HEK293T (cell line): ENCODE data around the gene KRT85.
A peak's percentile ranks its signal among the peaks of the same experiment; 100 is the strongest.

Experiments used
- CTCF ChIA-PET: fragments of 350-600 bp; formaldehyde crosslinking; extraction: SDS; loops from one replicate; lab custom pipeline; 2021; ENCODE audit warnings: antibody characterized with exemption, inconsistent platforms; lab: Yijun Ruan, JAX
- POLR2A ChIA-PET: fragments of 350-600 bp; formaldehyde crosslinking; extraction: SDS; loops from one replicate; lab custom pipeline; 2020; ENCODE audit warnings: antibody characterized with exemption, inconsistent platforms; lab: Yijun Ruan, JAX
- DNase-seq: peaks from one replicate; pipeline ENCODE4 v3.0.0; 2012; ENCODE audit warnings: mixed read lengths; ENCODE audit errors: extremely low spot score
- ARNT ChIP-seq: fragments of 450-650 bp; IDR thresholded peaks from 2 replicates; pipeline ENCODE4 v1.6.1; 2017; ENCODE audit warnings: mild to moderate bottlenecking
- BHLHE40 ChIP-seq: fragments of 450-650 bp; IDR thresholded peaks from 2 replicates; pipeline ENCODE4 v1.6.1; 2016; ENCODE audit warnings: mild to moderate bottlenecking, moderate library complexity, borderline replicate concordance
- CTBP1 ChIP-seq: fragments of 450-650 bp; IDR thresholded peaks from 2 replicates; pipeline ENCODE4 v1.6.1; 2016; ENCODE audit warnings: borderline replicate concordance
- ELF4 ChIP-seq: fragments of 450-650 bp; IDR thresholded peaks from 2 replicates; pipeline ENCODE4 v1.6.1; 2017; ENCODE audit warnings: antibody characterized with exemption
- FOXA1 ChIP-seq: fragments of 450-650 bp; IDR thresholded peaks from 2 replicates; pipeline ENCODE4 v1.6.1; 2016; ENCODE audit warnings: mild to moderate bottlenecking
- FOXK2 ChIP-seq: fragments of 450-650 bp; IDR thresholded peaks from 2 replicates; pipeline ENCODE4 v1.6.1; 2016; ENCODE audit warnings: mild to moderate bottlenecking
- FOXM1 ChIP-seq: fragments of 450-650 bp; IDR thresholded peaks from 2 replicates; pipeline ENCODE4 v1.6.1; 2017; ENCODE audit warnings: mild to moderate bottlenecking, borderline replicate concordance
- HDGF ChIP-seq: fragments of 450-650 bp; IDR thresholded peaks from 2 replicates; pipeline ENCODE4 v1.6.1; 2017; ENCODE audit warnings: antibody characterized with exemption, borderline replicate concordance
- L3MBTL2 ChIP-seq: fragments of 450-650 bp; conservative IDR thresholded peaks from 2 replicates; pipeline ENCODE4 v1.6.1; 2016; ENCODE audit warnings: mild to moderate bottlenecking
- LEF1 ChIP-seq: fragments of 450-650 bp; IDR thresholded peaks from 2 replicates; pipeline ENCODE4 v1.6.1; 2017; ENCODE audit warnings: mild to moderate bottlenecking, borderline replicate concordance
- NFRKB ChIP-seq: fragments of 450-650 bp; IDR thresholded peaks from 2 replicates; pipeline ENCODE4 v1.6.1; 2016; ENCODE audit warnings: mild to moderate bottlenecking, moderate library complexity
- SP1 ChIP-seq: fragments of 450-650 bp; IDR thresholded peaks from 2 replicates; pipeline ENCODE4 v1.6.1; 2017
- SUZ12 ChIP-seq: fragments of 450-650 bp; IDR thresholded peaks from 2 replicates; pipeline ENCODE4 v1.6.1; 2016; ENCODE audit warnings: mild to moderate bottlenecking
- TARDBP ChIP-seq: fragments of 450-650 bp; IDR thresholded peaks from 2 replicates; pipeline ENCODE4 v1.6.1; 2016
- ZNF384 ChIP-seq: fragments of 450-650 bp; IDR thresholded peaks from 2 replicates; pipeline ENCODE4 v1.6.1; 2016
- TF ChIP-seq, protein P1 (sequence below): fragments of 450-650 bp; IDR thresholded peaks from 2 replicates; pipeline ENCODE4 v1.6.1; 2016

KRT85 gene

GRCh38 chr12:52327830-52328500 is 39.3 kb downstream of the KRT85 start:
- POLR2A ChIA-PET: no interaction called here
- CTCF ChIA-PET: interaction anchor here (0.7 to 2.9 kb wide), 11 partner anchors 8 to 552 kb away, joined by 3 to 15 read pairs (median 4); no protein-coding TSS in a partner anchor
- no peak for DNase-seq
- no peak for TF ChIP-seq SUZ12
- no peak for TF ChIP-seq LEF1
- TF ChIP-seq FOXK2: no peak
- TF ChIP-seq TARDBP: no peak
- TF ChIP-seq ZNF384: no peak
- no peak for TF ChIP-seq ARNT
- TF ChIP-seq CTBP1: no peak
- no peak for TF ChIP-seq ELF4
- TF ChIP-seq SP1: no peak
- no peak for TF ChIP-seq NFRKB
- TF ChIP-seq, protein P1, sequence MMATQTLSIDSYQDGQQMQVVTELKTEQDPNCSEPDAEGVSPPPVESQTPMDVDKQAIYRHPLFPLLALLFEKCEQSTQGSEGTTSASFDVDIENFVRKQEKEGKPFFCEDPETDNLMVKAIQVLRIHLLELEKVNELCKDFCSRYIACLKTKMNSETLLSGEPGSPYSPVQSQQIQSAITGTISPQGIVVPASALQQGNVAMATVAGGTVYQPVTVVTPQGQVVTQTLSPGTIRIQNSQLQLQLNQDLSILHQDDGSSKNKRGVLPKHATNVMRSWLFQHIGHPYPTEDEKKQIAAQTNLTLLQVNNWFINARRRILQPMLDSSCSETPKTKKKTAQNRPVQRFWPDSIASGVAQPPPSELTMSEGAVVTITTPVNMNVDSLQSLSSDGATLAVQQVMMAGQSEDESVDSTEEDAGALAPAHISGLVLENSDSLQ: no peak
- no peak for TF ChIP-seq FOXM1
- TF ChIP-seq L3MBTL2: no peak
- TF ChIP-seq FOXA1: no peak
- no peak for TF ChIP-seq BHLHE40
- TF ChIP-seq HDGF: no peak

DNA sequence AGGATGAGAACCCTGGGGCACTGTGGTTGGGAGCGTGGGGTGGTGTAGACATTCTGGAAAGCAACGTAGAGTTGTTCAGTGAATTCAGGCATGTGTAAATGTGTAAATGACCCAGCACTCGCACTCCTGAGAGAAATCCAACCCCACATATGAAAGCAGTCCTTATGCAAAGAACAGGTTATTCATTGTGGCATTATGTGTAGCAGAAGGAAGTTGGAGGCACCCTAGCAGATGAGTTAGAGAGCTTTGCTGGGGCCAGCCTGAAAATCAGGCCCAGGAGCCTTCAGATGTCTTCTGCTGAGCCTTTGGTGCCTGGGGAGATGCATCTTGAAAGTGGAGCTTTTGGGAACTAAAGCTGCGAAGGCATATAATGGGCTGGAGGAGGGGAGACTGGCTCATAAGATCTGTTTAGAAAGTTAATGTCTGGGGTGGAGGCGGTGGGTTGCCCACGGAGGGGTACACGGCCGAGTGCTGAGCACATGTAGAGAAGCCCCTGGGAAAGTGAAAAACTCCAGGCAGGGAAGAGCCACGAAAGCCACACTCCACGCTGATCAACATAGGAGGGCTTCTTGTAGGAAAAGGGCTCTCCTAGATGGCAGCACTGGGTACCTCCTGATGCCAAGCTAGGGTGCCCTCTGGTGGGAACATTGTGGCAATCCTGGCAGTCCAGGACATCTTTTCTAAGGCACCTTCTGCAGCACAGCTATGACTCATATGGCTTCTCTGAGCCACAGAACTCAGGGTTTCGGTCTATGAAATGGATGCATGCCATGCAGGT is 40.0 kb downstream of the KRT85 start:
- TF ChIP-seq ZNF384 (no peak), NFRKB (no peak), ARNT (no peak), L3MBTL2 (no peak), ELF4 (no peak), SP1 (no peak), CTBP1 (no peak), BHLHE40 (no peak), FOXA1 (no peak)
- TF ChIP-seq, protein P1: no peak
- DNase-seq: peak; percentile 72
- ChIA-PET POLR2A (no interaction called here), CTCF (interaction anchor here (0.6 to 2.9 kb wide), 13 partner anchors 10 to 553 kb away, joined by 3 to 15 read pairs (median 4); no protein-coding TSS in a partner anchor)

GRCh38 chr12:52324153-52324444 is 43.2 kb downstream of the KRT85 start:
- ChIA-PET POLR2A (no interaction called here), CTCF (no interaction called here)
- no peak for DNase-seq
- TF ChIP-seq HDGF (no peak), FOXK2 (no peak), FOXM1 (no peak), SP1 (no peak), LEF1 (no peak), L3MBTL2 (no peak), SUZ12 (no peak), FOXA1 (no peak), TARDBP (no peak), ARNT (no peak), NFRKB (no peak), ELF4 (no peak), CTBP1 (no peak), BHLHE40 (no peak), ZNF384 (no peak)
- TF ChIP-seq, protein P1: no peak

- no peak for DNase-seq
- ChIA-PET POLR2A (no interaction called here), CTCF (no interaction called here)
- TF ChIP-seq FOXM1: no peak
- no peak for TF ChIP-seq L3MBTL2
- no peak for TF ChIP-seq SP1
- TF ChIP-seq, protein P1: no peak
- TF ChIP-seq LEF1: no peak
- no peak for TF ChIP-seq BHLHE40
- no peak for TF ChIP-seq ARNT
- no peak for TF ChIP-seq FOXK2
- TF ChIP-seq FOXA1: no peak
- TF ChIP-seq ZNF384: no peak
- no peak for TF ChIP-seq ELF4
- TF ChIP-seq TARDBP: no peak
- TF ChIP-seq SUZ12: no peak
- no peak for TF ChIP-seq CTBP1
These were observed 43.7 kb downstream of the KRT85 start for GRCh38 chr12:52323416-52324152.
